Ascending aorta (tissue), 2 donors: Measurements from ENCODE around the gene NR4A3. TPM values are rescaled to one million over a fixed set of nuclear protein-coding genes. Genes with fewer than 3 reads are reported as not detected.

ENCODE experiments used
- DNase-seq, 2 donors: peaks; one replicate each; pipeline ENCODE4 v3.0.0-alpha.2; 2019; ENCODE audit warnings: low spot score in 2 of 2
- H3K27ac ChIP-seq, 2 donors: fragments of 200-600 bp; sonication (generic); one replicate each; pipeline ENCODE4 v1.5.1; 2016 to 2017; ENCODE audit warnings: mild to moderate bottlenecking in 1 of 2
- H3K27me3 ChIP-seq: fragments of 200-600 bp; sonication (generic); one replicate; pipeline ENCODE4 v1.5.1; 2017
- H3K36me3 ChIP-seq, 2 donors: fragments of 200-600 bp; sonication (generic); one replicate each; pipeline ENCODE4 v1.5.1; 2016
- H3K4me1 ChIP-seq, 2 donors: fragments of 200-600 bp; sonication (generic); one replicate each; pipeline ENCODE4 v1.5.1; 2016 to 2017; ENCODE audit warnings: mild to moderate bottlenecking in 1 of 2
- H3K4me3 ChIP-seq, 2 donors: fragments of 200-600 bp; sonication (generic); one replicate each; pipeline ENCODE4 v1.5.1; 2016 to 2017; ENCODE audit warnings: mild to moderate bottlenecking in 1 of 2
- H3K9me3 ChIP-seq, 2 donors: fragments of 200-600 bp; sonication (generic); one replicate each; pipeline ENCODE4 v1.5.1; 2016
- CTCF ChIP-seq, 3 experiments: fragments of 200-600 bp in 2 of 3; fragments of 450-650 bp in 1 of 3; sonication (generic) in 2 of 3; IDR thresholded peaks; one replicate each; pipeline ENCODE4 v1.5.1; 2016 to 2019; ENCODE audit warnings: antibody characterized with exemption in 3 of 3, mild to moderate bottlenecking in 1 of 3, moderate library complexity in 1 of 3
- intact Hi-C: fragments of 100-400 bp; cut with DNase I; formaldehyde crosslinking; loops from one replicate; pipeline ENCODE4 v1.15.1; 2023
- total RNA-seq: library from RNA; depleted of rRNA; stranded (reverse); fragments of >200 nt; gene quantifications from one replicate; pipeline ENCODE4 v1.1.0, GENCODE V29; 2016

NR4A3 gene
- total RNA-seq, 1 donor from 2014 or later: 21.3 TPM

GRCh38 chr9:99796231-99796630, 25.5 kb upstream of the NR4A3 start:
- no peaks in the 10 kb centered on the region for H3K36me3 ChIP-seq
- no peak for TF ChIP-seq CTCF (IDR thresholded peaks at IDR 0.05)
- no peaks in the 10 kb centered on the region for H3K4me1 ChIP-seq
- H3K9me3 ChIP-seq: no peaks in the 10 kb centered on the region
- H3K4me3 ChIP-seq: no peak overlapping the region
- H3K27ac ChIP-seq: no peak overlapping the region
- no peak for DNase-seq
- H3K27me3 ChIP-seq: no peaks in the 10 kb centered on the region
- intact Hi-C loops: no loop called here

- intact Hi-C loops: no loop called here
- TF ChIP-seq CTCF (IDR thresholded peaks at IDR 0.05): no peak
- Histone ChIP-seq H3K9me3 (no peaks in the 10 kb centered on the region), H3K27ac (no peak overlapping the region), H3K4me3 (no peak overlapping the region), H3K36me3 (no peaks in the 10 kb centered on the region), H3K4me1 (no peaks in the 10 kb centered on the region), H3K27me3 (no peaks in the 10 kb centered on the region)
- no peak for DNase-seq
Measured at GRCh38 chr9:99801775-99802174, 19.9 kb upstream of the NR4A3 start.

- Histone ChIP-seq H3K36me3 (no peaks in the 10 kb centered on the region), H3K4me3 (no peak overlapping the region), H3K9me3 (no peaks in the 10 kb centered on the region), H3K27ac (no peak overlapping the region), H3K27me3 (no peaks in the 10 kb centered on the region), H3K4me1 (no peaks in the 10 kb centered on the region)
- no peak for TF ChIP-seq CTCF (IDR thresholded peaks at IDR 0.05)
- DNase-seq: no peak
- intact Hi-C loops: no loop called here
Measured at GRCh38 chr9:99803694-99804093, 18.0 kb upstream of the NR4A3 start.

GRCh38 chr9:99807276-99807852, 14.3 kb upstream of the NR4A3 start:
- peak in 1 of 2 donors; percentile 80 for DNase-seq
- H3K4me1 ChIP-seq: no peaks in the 10 kb centered on the region
- intact Hi-C loops: loop anchor here (2.0 to 5.0 kb wide), 2 partner anchors 15 to 625 kb away; no protein-coding TSS in a partner anchor
- no peak overlapping the region for H3K27ac ChIP-seq
- H3K9me3 ChIP-seq: no peaks in the 10 kb centered on the region
- no peaks in the 10 kb centered on the region for H3K27me3 ChIP-seq
- TF ChIP-seq CTCF (IDR thresholded peaks at IDR 0.05): peak; percentile 31 to 77 (median 66)
- no peak overlapping the region for H3K4me3 ChIP-seq
- H3K36me3 ChIP-seq: no peaks in the 10 kb centered on the region

- H3K9me3 ChIP-seq: no peaks in the 10 kb centered on the region
- no peak overlapping the region for H3K4me3 ChIP-seq
- no peaks in the 10 kb centered on the region for H3K4me1 ChIP-seq
- no peaks in the 10 kb centered on the region for H3K27me3 ChIP-seq
- intact Hi-C loops: loop anchor here (2.0 to 5.0 kb wide), 2 partner anchors 15 to 626 kb away; no protein-coding TSS in a partner anchor
- H3K27ac ChIP-seq: no peak overlapping the region
- no peak for TF ChIP-seq CTCF (IDR thresholded peaks at IDR 0.05)
- no peaks in the 10 kb centered on the region for H3K36me3 ChIP-seq
- no peak for DNase-seq
Measured at GRCh38 chr9:99807956-99808355, 13.7 kb upstream of the NR4A3 start.

GRCh38 chr9:99808454-99808853, 13.2 kb upstream of the NR4A3 start:
- no peak overlapping the region for H3K4me3 ChIP-seq
- H3K9me3 ChIP-seq: no peaks in the 10 kb centered on the region
- H3K36me3 ChIP-seq: no peaks in the 10 kb centered on the region
- intact Hi-C loops: loop anchor here (5.0 kb wide), 1 partner anchor 626 kb away; no protein-coding TSS in a partner anchor
- H3K27ac ChIP-seq: no peak overlapping the region
- no peak for DNase-seq
- no peaks in the 10 kb centered on the region for H3K27me3 ChIP-seq
- no peaks in the 10 kb centered on the region for H3K4me1 ChIP-seq
- no peak for TF ChIP-seq CTCF (IDR thresholded peaks at IDR 0.05)
